Subcutaneous abdominal adipose tissue (tissue), 5 donors: ENCODE results near the gene KMT2C.
"Not testable (repeated sequence)": the region's sequence is repeated elsewhere in the genome, so short reads cannot be mapped to it uniquely, and the experiment has no call there.

Source experiments
- H3K27ac ChIP-seq: one replicate; pipeline ENCODE4 v1.7.0; 2013; ENCODE audit warnings: low read depth, mild to moderate bottlenecking, inconsistent platforms, low read length, moderate library complexity
- H3K27me3 ChIP-seq, 5 donors: one replicate each; pipeline ENCODE4 v1.7.0; 2013; ENCODE audit warnings: low read length in 5 of 5, inconsistent platforms in 1 of 5; ENCODE audit not compliant: control insufficient read depth in 5 of 5, insufficient read depth in 4 of 5
- H3K36me3 ChIP-seq, 5 donors: one replicate each; pipeline ENCODE4 v1.7.0; 2013; ENCODE audit warnings: low read length in 5 of 5; ENCODE audit not compliant: control insufficient read depth in 5 of 5, insufficient read depth in 5 of 5
- H3K4me1 ChIP-seq, 5 donors: one replicate each; pipeline ENCODE4 v1.7.0; 2013; ENCODE audit warnings: low read length in 5 of 5, mild to moderate bottlenecking in 3 of 5, moderate library complexity in 1 of 5; ENCODE audit not compliant: control insufficient read depth in 5 of 5, insufficient read depth in 5 of 5
- H3K4me3 ChIP-seq, 5 donors: one replicate each; pipeline ENCODE4 v1.7.0; 2013; ENCODE audit warnings: low read length in 5 of 5, low read depth in 1 of 5
- H3K9ac ChIP-seq, 5 donors: one replicate each; pipeline ENCODE4 v1.7.0; 2013; ENCODE audit warnings: low read length in 5 of 5, mild to moderate bottlenecking in 4 of 5, moderate library complexity in 3 of 5
- H3K9me3 ChIP-seq, 5 donors: one replicate each; pipeline ENCODE4 v1.7.0; 2013; ENCODE audit warnings: low read length in 5 of 5; ENCODE audit not compliant: control insufficient read depth in 5 of 5
- donor health status: healthy.
- donor health status: healthy.
- donor health status: healthy.
- donor health status: healthy.
- donor health status: healthy.

Gene KMT2C

GRCh38 chr7:152435384-152436110, at the start of gene KMT2C:
KMT2C (minus strand) TSS chr7:152436003; CDS start chr7:152435786, 217 bp downstream.
- H3K36me3 ChIP-seq: no peaks in the 10 kb centered on the region
- peak within 1 kb of the TSS; percentile 79 for H3K27ac ChIP-seq
- H3K9ac ChIP-seq: peak within 1 kb of the TSS; percentile 59 to 84 (median 79)
- no peaks in the 10 kb centered on the region for H3K27me3 ChIP-seq
- peak within 1 kb of the TSS; percentile 67 to 88 (median 76) for H3K4me3 ChIP-seq
- H3K9me3 ChIP-seq: no peaks in the 10 kb centered on the region
- H3K4me1 ChIP-seq: peaks cover 0 to 16% (median 11%) of the 10 kb centered on the region in 5 donors

DNA sequence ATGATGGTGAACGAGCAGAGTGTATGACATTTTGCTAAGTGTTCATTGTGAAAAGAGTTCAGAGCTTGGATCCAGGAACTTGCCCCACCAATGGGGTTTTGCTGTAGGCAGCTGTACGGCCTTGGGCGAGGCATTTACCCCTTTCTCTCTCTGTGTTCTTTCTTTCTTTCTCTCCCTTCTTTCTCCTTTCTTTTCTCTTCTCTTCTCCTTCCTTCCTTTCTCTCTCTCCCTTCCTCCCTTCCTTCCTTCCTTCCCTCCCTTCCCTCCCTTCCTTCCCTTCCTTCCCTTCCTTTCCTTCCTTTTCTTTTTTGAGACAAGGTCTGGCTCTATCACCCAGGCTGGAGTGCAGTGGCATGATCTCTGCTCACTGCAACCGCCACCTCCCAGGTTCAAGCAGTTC, 45.3 kb upstream of the KMT2C start:
- H3K4me1 ChIP-seq: no peaks in the 10 kb centered on the region
- H3K9me3 ChIP-seq: no peaks in the 10 kb centered on the region
- no peaks in the 10 kb centered on the region for H3K36me3 ChIP-seq
- H3K9ac ChIP-seq: no peak overlapping the region
- H3K27me3 ChIP-seq: no peaks in the 10 kb centered on the region
- no peak overlapping the region for H3K4me3 ChIP-seq
- no peak overlapping the region for H3K27ac ChIP-seq

- Histone ChIP-seq H3K9me3 (no peaks in the 10 kb centered on the region), H3K27ac (no peak overlapping the region), H3K4me1 (no peaks in the 10 kb centered on the region), H3K36me3 (no peaks in the 10 kb centered on the region), H3K9ac (no peak overlapping the region), H3K27me3 (no peaks in the 10 kb centered on the region), H3K4me3 (no peak overlapping the region)
These were observed 44.9 kb upstream of the KMT2C start for GRCh38 chr7:152480664-152481063.

GRCh38 chr7:152479595-152479994, 43.8 kb upstream of the KMT2C start:
- Histone ChIP-seq H3K9ac (no peak overlapping the region), H3K4me1 (no peaks in the 10 kb centered on the region), H3K27me3 (no peaks in the 10 kb centered on the region), H3K4me3 (no peak overlapping the region), H3K9me3 (no peaks in the 10 kb centered on the region), H3K27ac (no peak overlapping the region), H3K36me3 (no peaks in the 10 kb centered on the region)

DNA sequence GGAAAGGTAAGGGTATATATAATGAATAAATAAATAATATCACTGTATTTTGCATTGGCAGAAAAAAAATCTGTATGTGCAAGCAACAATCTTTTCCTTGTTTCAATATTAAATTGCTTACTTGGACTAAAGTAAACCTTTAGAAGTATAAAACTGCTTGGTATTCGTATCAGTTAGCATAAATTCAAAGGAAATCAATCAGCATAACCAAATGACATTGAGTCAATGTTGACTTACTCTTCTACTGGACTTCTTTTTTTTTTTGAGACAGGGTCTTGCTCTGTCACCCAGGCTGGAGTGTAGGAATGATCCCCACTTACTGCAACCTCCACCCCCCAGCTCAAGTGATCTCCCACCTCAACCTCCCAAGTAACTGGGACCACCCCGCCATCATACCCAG, 42.3 kb upstream of the KMT2C start:
- Histone ChIP-seq H3K4me3 (no peak overlapping the region), H3K4me1 (no peaks in the 10 kb centered on the region), H3K9me3 (no peaks in the 10 kb centered on the region), H3K9ac (no peak overlapping the region), H3K36me3 (no peaks in the 10 kb centered on the region), H3K27ac (no peak overlapping the region), H3K27me3 (no peaks in the 10 kb centered on the region)

GRCh38 chr7:152477079-152477478, 41.3 kb upstream of the KMT2C start:
- Histone ChIP-seq H3K4me1 (no peaks in the 10 kb centered on the region), H3K9ac (no peak overlapping the region), H3K36me3 (no peaks in the 10 kb centered on the region), H3K9me3 (no peaks in the 10 kb centered on the region), H3K27me3 (no peaks in the 10 kb centered on the region), H3K4me3 (no peak overlapping the region), H3K27ac (no peak overlapping the region)

DNA sequence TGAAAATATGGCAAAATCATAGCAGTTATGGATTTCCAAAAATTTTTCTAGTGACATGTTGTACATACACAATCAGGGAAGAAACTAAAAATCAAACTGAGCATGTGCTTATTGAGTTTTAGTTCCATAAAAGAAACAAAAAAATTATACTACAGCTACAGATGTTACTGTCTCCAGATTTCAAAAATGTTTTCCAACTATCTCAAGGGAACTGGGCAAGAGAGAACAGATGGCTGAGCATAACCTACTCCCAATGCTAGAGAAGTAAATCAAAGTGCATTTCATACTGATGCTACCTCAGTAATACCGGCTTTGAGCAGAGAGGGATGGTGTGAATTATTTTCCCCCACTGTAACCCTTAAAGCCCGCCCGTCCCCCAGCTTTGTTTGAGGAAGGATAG, 40.7 kb upstream of the KMT2C start:
- Histone ChIP-seq H3K9me3 (no peaks in the 10 kb centered on the region), H3K4me3 (no peak overlapping the region), H3K36me3 (no peaks in the 10 kb centered on the region), H3K27me3 (no peaks in the 10 kb centered on the region), H3K9ac (no peak overlapping the region), H3K27ac (no peak overlapping the region), H3K4me1 (no peaks in the 10 kb centered on the region)

DNA sequence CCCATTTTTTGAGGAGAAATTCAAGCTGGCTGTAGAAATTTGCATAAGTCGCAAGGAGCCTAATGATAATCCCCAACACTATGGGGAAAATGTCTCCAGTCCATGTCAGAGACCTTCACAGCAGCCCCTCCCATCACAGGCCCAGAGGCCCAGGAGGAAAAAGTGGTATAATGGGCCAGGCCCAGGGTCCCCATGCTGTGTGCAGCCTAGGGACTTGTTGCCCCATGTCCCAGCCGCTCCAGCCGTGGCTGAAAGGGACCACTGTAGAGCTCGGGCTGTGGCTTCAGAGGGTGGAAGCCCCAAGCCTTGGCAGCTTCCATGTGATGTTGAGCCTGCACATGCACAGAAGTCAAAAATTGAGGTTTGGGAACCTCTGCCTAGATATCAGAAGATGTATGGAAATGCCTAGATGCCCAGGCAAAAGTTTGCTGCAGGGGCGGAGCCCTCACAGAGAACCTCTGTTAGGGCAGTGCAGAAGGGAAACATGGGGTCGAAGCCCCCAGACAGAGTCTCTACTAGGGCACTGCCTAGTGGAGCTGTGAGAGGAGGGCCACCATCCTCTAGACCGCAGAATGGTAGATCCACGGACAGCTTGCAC, 35.3 kb upstream of the KMT2C start:
- Histone ChIP-seq H3K27ac (peak overlapping the region; percentile 67), H3K4me1 (peaks cover 0 to 17% (median 17%) of the 10 kb centered on the region in 5 donors)

DNA sequence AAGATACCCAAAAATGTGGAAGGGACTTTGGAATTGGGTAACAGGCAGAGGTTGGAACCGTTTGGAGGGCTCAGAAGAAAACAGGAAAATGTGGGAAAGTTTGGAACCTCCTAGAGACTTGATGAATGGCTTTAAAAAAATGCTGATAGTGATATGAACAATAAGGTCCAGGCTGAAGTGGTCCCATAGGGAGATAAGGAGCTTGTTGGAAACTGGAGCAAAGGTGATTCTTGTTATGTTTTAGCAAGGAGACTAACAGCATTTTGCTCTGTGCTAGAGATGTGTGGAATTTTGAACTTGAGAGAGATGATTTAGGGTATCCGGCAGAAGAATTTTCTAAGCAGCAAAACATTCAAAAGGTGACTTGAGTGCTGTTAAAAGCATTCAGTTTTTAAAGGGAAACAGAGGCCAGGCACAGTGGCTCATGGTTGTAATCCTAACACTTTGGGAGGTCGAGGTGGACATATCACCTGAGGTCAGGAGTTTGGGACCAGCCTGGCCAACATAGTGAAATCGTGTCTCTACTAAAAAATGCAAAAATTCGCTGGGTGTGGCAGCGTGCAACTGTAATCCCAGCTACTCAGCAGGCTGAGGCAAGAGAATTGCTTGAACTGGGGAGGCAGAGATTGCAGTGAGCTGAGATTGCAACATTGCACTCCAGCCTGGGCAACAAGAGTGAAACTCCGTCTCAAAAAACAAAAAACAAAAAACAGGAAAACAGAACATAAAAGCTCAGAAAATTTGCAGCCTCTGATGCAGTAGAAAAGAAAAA, 34.6 kb upstream of the KMT2C start:
- H3K36me3 ChIP-seq, H3K9ac ChIP-seq, H3K9me3 ChIP-seq, H3K27me3 ChIP-seq: not testable (repeated sequence)
- Histone ChIP-seq H3K27ac (peak overlapping the region; percentile 67), H3K4me1 (peaks cover 0 to 19% (median 18%) of the 10 kb centered on the region in 5 donors), H3K4me3 (peak overlapping the region in 4 of 5 donors; percentile 1 to 54 (median 22))

More for the DNA sequence above, 35.3 kb upstream of the KMT2C start:
- H3K9ac ChIP-seq, H3K9me3 ChIP-seq, H3K36me3 ChIP-seq, H3K27me3 ChIP-seq: not testable (repeated sequence)
- peak overlapping the region in 1 of 5 donors; percentile 1 for H3K4me3 ChIP-seq

- H3K9ac ChIP-seq, H3K9me3 ChIP-seq, H3K36me3 ChIP-seq, H3K27ac ChIP-seq, H3K27me3 ChIP-seq, H3K4me3 ChIP-seq: not testable (repeated sequence)
- H3K4me1 ChIP-seq: peaks cover 0 to 27% (median 25%) of the 10 kb centered on the region in 5 donors
These were observed 33.8 kb upstream of the KMT2C start for GRCh38 chr7:152469576-152469975.
